Head of caudate nucleus (tissue), 42 donors: ENCODE results near the gene GET4.
A peak's percentile ranks its signal among the peaks of the same experiment; 100 is the strongest.
"Not testable (repeated sequence)": the region's sequence is repeated elsewhere in the genome, so short reads cannot be mapped to it uniquely, and the experiment has no call there.

ENCODE experiments used
- DNase-seq, 42 donors: peaks; one replicate each; pipeline versions ENCODE4 v3.0.0 to v3.0.0-alpha.2; 2020 to 2021; ENCODE audit warnings: mixed read lengths in 7 of 42
- intact Hi-C: fragments of 100-400 bp; cut with DNase I; formaldehyde crosslinking; loops from one replicate; pipeline ENCODE4 v1.15.0; 2022

Gene GET4

DNA sequence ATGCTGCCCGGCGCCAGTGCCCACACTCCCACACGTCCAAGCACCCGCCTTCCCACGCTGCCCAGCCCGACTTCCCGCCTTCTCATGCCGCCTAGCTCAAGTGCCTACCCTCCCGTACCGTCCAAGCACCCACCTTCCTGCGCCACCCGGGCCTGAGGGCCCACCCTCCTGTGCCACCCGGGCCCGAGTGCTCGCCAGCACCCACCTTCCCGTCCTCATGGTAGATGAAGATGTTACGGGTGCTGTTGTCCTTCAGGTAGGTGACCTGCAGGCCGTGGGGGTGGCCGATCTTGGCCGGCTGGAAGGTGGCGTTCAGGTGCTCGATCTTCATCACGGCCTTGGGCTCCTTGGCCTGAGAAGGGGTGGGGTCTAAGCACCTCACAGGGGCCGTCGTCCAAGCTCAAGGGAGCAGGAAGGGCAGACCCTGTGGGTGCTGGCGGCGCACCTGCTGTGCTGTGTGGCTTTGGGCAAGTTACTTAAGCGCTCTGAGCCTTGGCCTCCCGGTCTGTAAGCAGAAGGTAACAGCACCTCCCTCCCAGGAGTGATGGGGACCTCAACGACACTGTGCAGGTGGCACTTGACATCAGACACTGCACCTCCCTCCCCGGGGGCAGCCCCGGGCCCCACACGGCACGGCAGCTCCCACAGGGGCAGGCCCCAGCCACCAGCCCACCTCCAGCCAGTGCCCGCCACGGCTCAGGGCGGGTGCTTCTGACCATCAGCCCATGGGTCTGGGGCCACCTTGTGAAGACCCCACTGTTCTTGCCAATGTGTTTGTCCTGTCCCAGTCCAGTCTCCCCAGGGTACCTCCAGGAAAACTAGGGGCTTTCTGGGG lies 27.8 kb downstream of the GET4 start:
- intact Hi-C loops, result no loop called here
- DNase-seq, result no peak

DNA sequence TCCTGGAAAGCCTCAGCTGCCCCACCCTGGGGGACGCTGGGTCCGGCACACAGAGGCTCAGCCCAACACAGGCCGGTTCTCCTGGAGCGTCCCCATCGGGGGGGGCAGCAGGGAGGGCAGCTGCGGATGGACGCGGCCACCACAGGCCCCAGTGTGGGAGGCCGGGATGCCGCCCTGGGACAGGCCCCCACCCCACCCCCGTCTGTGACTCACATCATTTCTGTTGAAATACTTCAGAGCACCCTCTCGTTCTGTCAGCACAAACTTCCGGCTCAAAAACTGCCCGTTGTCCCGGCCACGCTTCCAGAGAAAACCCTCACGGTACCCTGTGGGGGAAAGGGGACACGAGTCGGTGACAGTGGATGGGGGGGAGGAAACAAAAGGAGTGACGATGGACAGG lies 28.5 kb downstream of the GET4 start:
- intact Hi-C loops, result no loop called here
- DNase-seq, result no peak

DNA sequence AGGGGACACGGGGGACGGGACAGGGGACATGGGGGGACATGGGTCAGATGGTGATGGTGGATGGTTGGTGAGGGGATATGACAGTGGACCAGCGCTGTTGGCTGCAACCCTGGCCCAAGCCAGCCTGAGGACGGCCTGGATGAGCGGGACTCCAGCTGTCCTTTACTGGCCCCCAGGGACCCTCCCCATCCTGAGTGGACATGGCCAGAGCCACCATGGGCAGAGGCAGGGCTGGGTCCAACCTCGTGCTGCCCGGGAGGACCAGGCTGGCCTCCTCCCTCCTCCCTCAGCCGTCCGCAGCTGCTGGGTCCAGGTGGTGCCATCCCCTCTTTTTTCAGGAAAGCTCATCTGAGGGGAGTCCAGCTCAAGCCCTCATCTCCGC lies 30.4 kb downstream of the GET4 start:
- intact Hi-C loops, result no loop called here
- DNase-seq, result no peak

DNA sequence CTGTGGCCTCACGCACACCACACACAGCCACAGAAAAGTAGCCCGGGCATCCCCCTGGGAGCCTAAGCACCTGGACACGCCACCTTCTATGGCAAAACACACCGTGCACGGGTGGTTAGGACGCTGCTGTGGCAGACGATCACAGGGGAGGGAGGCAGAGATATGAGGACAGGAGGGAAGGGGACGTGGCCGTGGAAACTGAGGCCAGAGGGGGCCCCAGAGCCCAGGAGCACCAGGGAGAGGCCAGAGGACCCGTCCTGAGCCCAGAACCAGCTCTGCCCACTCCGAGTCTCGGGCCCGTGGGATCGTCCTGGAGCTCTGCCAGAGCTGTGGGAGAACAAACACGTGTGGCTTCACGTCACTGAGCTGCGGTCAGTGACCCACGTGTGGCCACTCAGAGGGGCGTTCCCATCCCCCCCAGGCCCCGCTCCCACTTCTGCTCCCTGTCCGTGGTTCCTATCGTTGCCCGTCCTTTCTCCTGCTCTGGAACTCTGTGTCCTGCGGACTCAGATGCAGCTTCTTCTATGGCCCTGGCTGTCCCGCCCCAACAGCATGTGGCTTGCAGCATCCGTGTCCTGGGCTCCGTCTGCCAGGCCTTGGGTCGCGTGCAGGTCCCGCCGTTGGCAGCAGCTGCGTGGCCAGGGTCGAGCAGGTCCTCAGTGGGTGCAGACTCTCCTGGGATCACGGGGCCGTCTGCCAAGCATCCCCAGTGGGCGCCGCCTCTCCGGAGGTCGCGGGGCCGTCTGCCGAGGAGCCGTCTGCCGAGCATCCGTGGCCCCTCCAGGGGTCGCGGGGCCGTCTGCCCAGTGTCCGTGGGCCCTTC lies 31.0 kb downstream of the GET4 start:
- DNase-seq, result peak in 3 of 42 donors; percentile 51 to 71 (median 65)

DNA sequence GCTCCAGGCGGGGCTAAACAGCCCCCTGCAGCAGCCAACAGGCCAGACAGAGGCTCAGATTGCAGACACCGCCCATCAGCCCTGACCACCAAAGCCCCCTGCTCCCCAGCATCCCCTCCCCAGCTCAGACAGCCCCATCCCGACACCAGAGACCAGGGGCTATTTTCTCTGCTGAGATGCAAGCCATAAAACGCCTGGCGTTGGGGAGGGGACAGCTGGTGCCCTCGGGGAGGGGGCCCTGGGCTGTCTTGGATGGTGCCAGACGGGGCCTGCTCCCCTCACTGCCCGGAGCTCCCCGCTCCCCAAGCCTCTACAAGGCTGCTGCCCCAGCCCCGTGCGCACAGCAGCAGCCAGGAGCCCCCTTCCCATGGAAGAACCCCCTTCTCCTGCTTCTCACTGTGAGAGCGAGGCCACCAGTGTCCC lies 31.8 kb downstream of the GET4 start:
- intact Hi-C loops, result no loop called here

More for the DNA sequence above, 31.0 kb downstream of the GET4 start:
- intact Hi-C loops, result no loop called here

DNA sequence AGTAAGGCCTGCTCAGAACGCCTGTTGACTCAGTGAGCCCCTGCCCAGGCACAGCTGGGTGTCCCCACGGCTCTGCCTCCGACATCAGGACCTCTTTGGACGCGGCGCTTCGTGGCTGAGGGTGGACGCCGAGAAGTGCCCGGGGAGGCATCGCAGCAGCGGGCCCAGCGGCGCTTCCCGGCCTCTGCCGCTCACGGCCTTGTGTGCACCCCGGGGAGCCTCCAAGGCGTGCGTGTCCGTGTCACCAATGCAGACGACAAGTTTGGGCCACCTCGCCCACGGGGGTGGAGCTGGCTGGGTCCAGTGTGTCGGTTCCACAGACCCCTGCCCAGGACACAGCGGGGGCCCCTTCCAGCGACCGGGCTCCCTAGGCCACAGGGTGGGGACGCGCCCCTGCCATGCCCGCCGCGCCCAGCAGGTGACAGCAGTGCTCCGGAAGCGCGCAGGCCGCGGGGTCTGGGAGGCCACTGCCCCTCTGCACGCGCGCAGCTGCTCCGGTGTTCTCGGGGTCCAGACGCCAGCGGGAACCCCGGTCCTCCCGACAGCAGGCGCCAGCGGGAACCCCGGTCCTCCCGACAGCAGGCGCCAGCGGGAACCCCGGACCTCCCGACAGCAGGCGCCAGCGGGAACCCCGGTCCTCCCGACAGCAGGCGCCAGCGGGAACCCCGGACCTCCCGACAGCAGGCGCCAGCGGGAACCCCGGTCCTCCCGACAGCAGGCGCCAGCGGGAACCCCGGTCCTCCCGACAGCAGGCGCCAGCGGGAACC lies 32.4 kb downstream of the GET4 start:
- DNase-seq, result peak in 35 of 42 donors; percentile 41 to 90 (median 76)
- intact Hi-C loops, result not testable (repeated sequence)

More for the DNA sequence above, 31.8 kb downstream of the GET4 start:
- no peak for DNase-seq

DNA sequence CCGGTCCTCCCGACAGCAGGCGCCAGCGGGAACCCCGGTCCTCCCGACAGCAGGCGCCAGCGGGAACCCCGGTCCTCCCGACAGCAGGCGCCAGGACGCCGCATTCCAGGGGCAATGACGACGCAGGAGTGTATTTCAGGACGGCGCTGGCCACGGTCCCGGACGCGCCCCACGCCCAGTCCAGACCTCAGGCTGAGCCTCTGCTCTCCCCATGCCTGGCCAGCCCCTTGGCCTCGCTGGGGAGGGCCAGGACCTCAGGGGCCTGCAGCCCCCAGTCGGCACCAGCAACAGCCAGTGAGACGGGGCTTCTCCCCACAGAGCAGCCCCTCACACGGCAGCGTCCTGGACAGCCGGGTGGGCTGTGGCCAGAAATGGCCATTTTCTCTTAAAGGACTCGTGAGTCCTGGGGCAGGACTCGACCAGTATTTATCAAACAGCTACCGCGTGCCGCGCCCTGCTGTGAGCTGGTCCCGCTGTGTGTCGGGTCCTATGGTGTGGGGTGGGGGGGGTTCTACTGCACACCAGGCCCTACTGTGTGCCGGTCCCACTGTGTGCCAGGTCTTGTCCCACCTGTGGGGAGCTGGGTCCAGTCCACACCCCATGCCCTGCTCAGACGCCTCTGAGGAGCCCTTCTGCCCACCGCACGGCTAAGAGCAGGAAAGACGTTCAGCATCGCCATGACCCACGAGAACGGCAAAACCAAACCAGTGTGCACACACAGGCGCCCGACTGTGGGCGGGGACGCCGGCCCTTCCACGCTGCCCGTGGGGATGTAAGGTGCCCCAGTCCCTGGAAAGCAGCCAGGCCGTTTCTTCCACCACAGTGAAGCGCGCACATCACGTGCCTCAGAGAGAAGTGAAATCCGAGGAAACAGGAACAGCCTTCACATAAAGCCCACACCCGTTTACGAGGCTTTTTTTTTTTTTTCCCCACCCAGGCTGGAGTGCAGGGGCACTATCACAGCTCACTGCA lies 33.3 kb downstream of the GET4 start:
- intact Hi-C loops, result loop anchor here (2.0 kb wide), 1 partner anchor 45 kb away; the partner anchor contains the start of gene ADAP1
- DNase-seq, result peak in 32 of 42 donors; percentile 46 to 81 (median 67)

DNA sequence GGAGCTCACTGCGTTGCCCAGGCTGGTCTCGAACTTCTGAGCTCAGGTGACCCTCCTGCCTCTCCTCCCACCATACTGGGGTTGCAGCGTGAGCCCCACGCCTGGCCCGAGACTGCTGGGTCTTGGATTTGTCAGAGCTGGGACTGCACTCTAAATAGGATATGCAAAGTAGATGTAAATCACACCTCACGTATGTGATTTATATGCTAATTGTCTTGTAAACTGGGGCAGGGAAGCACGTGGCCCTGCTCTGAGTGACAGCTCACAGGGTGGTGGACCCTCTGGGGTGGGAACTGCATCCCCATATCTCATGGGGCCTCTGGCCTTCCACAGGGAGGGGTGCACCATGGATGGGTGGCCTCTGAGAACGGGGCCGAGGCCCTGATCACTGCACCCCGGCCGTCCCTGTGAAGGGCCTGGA lies 34.1 kb downstream of the GET4 start:
- DNase-seq, result peak in 10 of 42 donors; percentile 20 to 70 (median 58)
- intact Hi-C loops, result loop anchor here (2.0 kb wide), 1 partner anchor 44 kb away; the partner anchor contains the start of gene ADAP1

DNA sequence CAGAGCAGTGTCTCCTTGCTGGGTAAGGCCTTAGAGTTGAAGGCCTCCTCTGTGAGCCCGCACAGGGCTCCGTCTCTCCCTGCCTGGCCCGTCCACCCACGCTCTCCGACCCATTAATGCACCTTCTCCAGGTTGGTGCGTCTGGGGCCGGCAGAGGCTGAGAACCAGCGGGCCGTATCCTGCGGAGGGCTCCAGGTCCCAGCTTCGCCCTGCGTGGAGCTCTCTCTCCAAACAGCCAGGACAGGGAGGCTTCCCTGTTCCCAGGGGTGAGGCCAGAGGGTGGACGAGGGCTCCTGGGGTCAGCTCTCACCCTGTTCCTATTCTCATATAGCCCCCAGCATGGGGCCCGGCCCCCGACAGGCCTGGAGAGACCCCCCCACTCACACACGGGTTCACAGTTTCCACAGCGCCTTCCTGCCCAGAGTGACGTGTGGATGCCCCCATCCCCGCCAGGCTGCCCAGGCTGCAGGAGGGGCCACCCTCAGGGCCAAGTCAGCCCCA lies 34.6 kb downstream of the GET4 start:
- no peak for DNase-seq
- intact Hi-C loops, result loop anchor here (2.0 kb wide), 1 partner anchor 44 kb away; the partner anchor contains the start of gene ADAP1

DNA sequence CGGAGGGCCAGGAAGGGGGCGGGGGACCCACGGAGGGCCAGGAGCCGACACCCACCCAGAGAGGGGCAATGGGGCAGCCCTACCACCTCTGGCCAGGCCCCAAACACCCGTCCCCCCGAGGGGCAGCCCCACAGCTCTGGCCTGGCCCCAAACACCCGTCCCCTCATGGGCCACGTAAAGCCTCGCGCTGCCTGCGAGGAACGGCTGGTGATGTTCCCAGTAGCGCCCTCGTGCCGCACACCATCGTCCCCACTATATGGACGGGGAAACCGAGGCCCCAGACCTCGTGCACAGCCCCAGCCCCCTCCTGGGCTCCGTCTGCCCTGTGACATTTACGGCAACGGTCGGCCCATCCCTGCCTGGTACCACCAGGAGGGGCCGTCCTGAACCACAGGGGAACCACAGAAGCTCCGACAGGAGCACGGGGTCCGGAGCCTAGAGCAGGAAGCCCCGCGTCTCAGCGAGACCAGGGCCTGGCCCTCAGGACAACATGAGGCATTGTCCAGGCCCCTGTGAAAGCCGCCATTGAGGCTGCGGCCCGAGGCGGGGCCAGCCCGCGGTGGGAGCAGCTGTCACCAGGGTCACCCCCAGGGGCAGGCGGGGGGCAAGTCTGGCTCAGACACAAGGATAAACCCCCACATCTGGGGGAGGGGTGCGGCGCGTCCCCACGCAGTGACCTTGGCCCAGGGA lies 35.6 kb downstream of the GET4 start:
- intact Hi-C loops, result loop anchor here (2.0 kb wide), 1 partner anchor 43 kb away; the partner anchor contains the start of gene ADAP1
- peak; percentile 56 to 93 (median 85) for DNase-seq

DNA sequence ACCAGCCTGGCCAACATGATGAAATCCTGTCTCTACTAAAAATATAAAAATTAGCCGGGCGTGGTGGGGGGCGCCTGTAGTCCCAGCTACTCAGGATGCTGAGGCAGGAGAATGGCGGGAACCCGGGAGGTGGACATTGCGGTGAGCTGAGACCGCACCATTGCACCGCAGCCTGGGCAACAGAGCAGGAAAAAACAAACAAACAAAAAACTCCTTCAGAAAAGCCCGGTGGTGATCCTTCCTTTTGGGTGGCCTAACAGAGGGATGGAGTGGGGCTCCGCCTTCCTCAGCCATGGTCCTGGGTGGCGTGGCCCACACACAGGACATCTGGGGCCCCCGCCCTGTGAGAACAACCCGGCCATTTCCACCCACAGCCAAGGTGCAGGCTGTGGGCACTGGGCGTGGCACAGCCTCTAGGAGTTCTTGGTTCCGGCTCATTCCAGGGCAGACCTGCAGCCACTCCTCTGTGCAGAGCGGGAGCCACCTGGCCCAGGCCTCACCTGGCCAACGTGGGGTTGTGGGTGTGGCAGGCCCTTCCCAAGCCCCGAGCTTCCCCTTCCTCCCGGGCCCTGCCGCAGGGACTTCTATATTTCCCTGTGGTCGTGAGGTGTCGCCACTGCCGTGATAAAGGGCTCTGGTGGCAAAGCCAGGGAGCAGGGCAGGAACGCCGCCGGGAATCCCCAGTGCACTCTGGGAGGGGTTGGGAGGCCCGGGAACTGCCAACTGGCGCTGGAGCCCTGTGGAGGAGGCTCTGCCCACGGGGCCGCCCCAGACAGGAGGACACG lies 37.6 kb downstream of the GET4 start:
- peak in 39 of 42 donors; percentile 31 to 93 (median 77) for DNase-seq

DNA sequence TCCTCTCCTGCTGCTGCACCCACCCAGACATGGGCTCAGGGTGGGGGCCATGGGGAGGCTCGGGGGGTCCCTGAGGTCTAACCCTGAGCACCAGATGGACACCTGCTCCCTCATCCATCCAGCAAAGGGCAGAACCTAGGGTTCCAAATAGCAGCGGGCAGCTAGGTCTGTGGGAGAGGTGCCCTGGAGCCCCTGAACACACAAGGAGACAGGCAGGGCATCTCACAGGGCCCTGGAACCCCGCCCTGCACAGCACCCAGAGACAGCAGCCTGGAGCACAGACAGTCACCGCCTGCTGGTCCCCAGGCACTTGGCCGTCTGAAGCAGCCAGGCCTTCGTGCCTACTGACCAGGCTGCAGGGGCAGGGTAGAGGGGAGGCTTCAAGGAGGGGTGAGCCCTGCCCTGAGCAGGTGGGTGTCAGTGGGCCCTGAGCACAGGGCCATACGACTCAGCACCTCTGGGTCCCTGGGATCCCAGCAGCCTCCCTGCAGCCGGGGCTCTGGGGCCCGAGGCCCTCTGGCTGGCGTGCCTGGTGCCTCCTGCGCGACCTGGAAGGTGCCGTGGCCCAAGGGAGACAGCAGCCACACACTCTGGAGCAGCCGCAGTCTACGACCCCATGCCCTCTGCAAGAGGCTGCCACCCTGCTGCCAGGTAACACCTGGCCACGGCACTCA lies 38.3 kb downstream of the GET4 start:
- no peak for DNase-seq
- intact Hi-C loops, result no loop called here

More for the DNA sequence above, 37.6 kb downstream of the GET4 start:
- intact Hi-C loops, result no loop called here

DNA sequence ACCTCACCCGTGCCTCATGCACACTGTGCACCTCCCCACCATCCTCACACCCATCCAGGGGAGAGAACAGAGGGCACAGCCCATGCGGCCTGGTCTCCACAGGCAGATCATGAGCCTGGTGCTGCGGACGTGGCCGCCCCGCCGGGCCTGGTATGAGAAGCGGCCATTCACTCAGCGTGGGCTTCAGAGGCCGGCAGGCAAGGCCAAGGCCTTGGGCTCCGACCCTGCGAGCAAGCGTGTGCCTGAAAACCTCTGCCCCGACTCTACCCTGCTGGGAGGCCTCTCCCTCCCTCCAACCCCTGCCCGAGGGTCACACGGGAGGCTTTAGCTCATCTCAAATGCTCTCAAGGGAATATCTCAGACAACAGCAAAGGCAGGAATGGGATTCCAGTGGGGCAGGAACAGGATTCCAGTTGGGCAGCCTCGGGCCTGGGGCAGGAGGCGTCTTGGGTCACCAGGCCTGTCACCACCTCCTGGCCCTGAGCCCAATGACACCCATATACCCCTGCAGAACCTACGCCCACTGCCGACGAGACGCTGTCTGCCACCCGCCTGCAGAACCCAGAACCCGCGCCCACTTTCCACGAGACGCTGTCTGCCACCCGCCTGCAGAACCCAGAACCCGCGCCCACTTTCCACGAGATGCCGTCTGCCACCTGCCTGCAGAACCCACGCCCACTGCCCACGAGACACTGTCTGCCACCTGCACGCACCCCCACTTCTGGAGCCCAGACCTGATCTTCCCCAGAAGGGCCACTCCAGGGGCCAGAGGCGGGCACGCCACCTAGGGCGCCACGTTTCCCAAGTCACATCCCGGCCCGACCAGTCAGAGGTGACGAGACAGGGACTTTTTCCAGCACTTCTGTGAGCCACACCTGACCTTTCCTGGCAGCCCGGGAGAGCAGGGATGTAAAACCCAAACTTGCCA lies 39.2 kb downstream of the GET4 start:
- intact Hi-C loops, result no loop called here
- peak in 18 of 42 donors; percentile 42 to 78 (median 59) for DNase-seq

DNA sequence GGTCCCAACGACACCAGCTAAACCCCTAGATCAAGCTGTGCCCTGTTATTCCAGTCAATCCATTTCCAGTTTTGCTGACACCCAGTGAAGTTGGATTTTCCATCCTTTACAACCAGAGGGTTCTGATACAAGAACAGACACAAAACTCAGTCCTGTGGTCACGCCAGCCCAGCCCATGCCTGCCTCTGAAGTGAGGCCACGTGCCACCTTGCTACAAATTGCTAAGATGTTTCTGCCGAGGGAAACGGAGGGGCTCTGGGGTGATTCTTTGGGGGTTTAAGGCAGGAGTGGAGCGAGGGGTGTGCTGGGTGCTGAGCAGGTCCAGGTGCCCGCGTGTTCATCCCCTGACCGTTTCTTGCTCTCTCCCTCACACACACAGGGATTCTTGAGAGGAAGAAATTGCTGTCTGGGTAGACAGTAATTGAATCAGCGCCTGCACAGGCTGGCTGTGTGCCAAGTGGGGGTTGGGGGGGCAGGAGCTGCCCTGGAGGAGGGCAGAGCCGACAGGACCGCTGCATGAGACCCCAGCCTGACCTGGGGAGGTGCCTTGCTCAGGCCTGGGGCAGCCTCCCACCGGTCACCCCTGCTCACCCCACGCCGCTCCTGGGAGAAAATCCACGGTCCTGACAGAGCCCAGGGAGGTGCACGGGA lies 40.1 kb downstream of the GET4 start:
- DNase-seq, result peak in 15 of 42 donors; percentile 1 to 76 (median 63)
- intact Hi-C loops, result no loop called here
